HG03103 (cell line): Measurements from ENCODE around the gene MAP2K7.

ENCODE experiments used
- ATAC-seq: cut with Tn5 transposase; IDR thresholded peaks from one replicate; pipeline ENCODE4 v1.9.1; 2021; ENCODE audit warnings: low read depth; ENCODE audit not compliant: unreplicated experiment

The MAP2K7 gene

GRCh38 chr19:7866399-7867091, 37.1 kb upstream of the MAP2K7 start:
- no peak for ATAC-seq

DNA sequence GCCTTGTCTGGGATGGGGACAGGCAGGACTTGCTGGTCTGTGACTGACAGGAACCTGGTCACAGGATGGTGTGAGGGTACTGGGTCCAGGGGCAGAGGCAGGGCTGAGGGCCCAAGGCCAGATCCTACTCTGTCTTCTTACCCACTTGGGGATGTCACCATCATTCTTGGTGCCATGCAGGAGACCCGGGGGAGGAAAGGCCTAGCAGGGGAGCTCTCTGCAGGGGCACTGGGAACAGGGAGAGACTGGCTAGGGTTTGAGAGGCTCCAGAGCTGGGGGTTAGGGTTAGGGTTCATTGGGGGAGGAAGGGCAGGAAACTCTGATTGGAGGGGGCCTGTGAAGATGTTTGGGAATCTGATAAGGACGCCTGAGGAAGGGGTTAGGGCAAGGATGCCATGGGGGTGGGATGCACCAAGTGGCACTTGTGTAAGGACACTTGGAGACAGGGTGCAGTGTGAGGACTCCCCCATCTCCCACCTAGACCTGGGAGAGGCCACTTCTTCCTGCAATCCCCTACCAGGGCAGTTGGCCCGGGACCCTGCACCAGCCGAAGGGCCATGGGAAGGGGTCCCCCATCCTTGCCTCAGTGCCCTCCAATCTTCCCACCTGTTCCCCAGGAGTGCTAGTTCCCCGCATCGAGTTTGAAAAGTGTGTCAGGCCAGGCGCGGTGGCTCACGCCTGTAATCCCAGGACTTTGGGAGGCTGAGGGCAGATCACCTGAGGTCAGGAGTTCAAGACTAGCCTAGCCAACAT, 36.4 kb upstream of the MAP2K7 start:
- ATAC-seq: no peak

- no peak for ATAC-seq
These were observed 35.4 kb upstream of the MAP2K7 start for GRCh38 chr19:7868326-7868670.

DNA sequence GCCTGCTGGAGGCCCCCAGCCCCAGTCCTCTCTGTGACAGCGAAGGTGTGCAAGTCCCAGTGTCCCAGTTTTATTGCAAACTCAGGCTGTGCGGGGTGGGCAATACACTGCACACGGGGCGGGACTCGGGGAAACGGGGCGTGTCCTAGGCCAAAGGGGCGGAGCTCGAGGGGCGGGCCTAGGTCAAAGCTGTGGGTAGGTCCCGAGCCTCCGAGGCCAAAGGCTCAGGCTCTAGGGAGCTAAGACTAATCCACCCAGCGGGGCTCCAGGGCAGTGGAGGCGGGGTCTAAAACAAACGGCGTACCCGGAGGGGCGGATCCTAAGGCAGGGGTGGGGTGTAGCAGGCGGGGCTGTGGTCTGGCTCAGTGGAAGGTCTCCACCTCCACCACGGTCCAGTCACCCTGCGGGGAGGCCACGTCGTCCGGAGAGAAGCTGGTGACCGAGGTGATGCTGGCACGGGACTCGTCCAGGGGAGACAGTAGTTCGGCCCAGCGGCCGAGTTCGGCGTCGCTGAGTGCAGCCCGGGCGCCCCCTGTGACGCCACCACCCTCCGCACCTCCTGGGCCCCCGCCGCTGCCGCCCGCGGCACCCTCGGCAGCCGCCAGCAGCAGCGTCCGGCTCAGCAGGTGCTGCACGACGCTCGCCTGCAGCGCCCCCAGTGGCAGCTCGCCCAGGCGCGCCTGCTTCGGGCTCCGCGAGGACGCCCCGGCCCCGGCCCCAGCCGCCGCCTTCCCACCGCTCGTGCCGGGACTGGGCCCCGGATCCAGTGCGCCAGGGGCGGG, 34.8 kb upstream of the MAP2K7 start:
- ATAC-seq: peak; percentile 46

DNA sequence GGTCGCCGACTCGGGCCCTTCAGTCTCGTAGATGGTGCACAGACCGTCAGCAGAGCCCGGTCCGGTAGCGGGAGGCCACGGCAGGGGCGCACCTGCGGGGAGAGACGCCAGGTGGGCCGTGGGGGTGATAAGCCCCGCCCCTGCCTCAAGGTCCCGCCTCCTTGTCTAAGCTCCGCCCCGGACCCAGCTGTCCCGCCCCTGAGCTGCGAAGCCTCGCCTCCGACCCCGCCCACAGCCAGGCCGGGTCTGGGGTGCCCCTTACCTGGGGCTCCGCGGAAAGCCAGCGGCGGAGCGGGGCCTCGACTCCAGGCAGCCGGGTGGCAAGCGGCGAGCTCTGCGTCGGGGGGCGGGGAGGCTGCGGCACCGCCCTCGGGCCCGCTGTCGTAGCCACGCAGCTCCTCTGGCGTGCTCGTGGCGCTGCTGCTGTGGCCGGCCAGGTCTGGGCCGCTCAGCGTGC, 34.2 kb upstream of the MAP2K7 start:
- ATAC-seq: peak; percentile 29

GRCh38 chr19:7869910-7870511, 33.7 kb upstream of the MAP2K7 start:
- no peak for ATAC-seq

DNA sequence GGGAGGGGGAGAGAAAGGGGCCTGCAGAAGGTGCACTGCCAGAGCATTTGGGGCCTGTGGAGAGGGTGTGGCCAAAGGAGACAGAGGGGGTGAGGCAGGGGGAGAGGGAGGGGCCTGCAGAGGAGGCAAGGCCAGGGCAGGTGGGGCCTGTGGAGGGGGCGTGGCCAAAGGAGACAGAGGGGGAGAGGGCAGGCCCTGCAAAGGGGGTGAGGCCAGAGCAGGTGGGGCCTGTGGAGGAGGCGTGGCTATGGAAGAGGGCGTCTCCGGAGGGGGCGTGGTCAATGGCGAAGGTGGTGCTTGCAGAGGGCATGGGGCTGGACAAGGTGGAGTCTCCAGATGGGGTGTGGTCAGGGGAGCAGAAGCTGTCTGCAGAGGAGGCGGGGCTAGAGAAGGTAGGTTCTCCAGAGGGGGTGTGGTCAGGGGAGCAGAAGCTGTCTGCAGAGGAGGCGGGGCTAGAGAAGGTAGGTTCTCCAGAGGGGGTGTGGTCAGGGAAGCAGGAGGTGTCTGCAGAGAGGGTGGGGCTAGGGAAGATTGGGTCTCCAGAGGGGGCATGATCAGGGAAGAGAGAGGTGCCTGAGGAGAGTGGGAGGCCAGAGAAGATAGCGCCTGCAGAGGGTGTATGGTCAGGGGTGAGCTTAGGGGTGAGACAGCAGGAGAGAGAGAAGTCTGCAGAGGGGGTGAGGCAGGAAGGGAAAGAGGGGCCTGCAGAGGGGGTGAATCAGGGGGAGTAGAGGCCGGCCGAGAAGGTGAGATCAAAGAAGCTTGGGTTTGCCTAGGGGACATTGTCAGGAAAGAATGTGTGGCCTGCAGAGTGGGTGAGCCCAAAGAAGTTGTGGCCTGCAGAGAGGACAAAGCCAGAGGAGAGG, 32.9 kb upstream of the MAP2K7 start:
- no peak for ATAC-seq

- ATAC-seq: no peak
These were observed 32.0 kb upstream of the MAP2K7 start for GRCh38 chr19:7871437-7872305.

GRCh38 chr19:7872306-7873204, 31.1 kb upstream of the MAP2K7 start:
- no peak for ATAC-seq

- ATAC-seq: no peak
These were observed 30.2 kb upstream of the MAP2K7 start for GRCh38 chr19:7873304-7874075.

- ATAC-seq: no peak
These were observed 29.4 kb upstream of the MAP2K7 start, which contains the start of gene PRR36 for GRCh38 chr19:7874076-7874896. Gene PRR36, minus strand, starts transcription at chr19:7874390. Its CDS starts 701 bp downstream, at chr19:7873689.

DNA sequence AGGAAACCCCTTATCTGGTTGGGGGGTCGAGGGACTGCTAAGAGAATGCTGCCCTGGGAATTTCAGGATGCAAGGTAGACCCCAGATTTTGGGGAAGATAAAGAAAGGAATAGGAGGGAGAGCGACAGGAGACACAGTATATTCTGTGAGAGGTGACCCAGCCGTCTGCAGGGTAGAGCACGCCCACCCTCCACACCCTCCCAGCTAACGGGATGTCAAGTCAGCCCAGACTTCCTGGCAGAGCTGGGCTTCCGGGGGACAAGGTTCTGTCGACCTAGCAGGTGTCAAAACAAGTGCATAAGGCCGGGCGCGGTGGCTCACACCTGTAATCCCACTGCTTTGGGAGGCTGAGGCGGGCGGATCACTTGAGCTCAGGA, 28.8 kb upstream of the MAP2K7 start:
- no peak for ATAC-seq

DNA sequence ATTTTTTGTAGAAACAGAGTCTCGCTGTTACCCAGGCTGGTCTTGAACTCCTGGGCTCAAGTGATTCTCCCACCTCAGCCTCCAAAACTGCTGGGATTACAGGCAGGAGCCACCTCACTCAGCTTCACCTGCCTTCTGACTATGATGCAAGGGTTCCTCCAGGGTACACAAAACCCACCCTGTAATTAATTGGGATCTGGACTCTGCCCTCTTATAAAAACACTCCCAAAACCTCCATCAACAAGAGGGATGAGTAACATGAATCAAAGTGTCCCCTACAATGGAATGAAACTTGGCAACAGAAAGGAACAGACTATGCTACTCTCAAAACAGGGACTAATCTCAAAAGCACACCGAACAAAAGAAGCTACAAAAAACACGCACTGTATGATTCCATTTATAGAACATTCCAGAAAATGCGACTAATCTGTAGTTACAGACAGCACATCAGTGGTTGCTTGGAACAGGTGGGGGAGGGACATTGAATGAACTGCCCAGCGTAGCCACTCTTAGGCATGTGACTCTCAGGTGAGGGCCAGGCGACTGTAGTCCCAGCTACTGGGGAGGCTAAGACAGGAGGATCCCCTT, 26.3 kb upstream of the MAP2K7 start:
- ATAC-seq: no peak

DNA sequence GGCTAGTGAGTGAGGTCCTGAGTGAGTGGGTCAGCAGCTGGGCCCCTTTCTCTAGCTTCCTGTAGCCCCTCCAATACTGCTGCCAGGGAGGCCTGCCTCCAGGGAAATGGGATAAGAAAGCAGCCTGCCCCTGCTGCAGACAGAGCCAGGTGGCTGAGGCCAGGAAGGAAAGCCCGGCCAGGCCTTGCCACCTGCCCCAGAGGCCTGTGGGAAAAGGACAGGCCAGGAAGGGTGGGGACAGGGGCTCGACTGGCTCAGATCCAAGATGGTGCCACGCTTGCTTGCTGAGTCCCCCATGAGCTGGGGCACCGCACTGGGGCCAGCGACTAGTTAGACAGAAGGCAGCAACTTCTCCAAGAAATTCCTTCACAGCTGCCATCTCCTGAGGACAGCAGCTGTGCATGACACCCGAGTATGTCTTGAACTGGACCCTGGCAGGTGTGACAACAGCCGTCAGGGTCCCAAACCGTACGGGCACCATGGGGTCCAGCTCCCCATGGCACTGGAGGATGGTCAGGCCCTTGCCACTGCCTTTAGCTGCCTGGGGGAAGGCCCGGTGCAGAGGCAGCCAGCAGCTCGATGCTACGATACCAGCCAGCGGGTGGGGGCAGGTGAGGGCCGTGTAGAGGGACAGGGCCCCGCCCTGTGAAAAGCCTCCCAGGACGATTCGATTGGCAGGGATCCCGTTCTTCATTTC, 24.4 kb upstream of the MAP2K7 start:
- no peak for ATAC-seq

DNA sequence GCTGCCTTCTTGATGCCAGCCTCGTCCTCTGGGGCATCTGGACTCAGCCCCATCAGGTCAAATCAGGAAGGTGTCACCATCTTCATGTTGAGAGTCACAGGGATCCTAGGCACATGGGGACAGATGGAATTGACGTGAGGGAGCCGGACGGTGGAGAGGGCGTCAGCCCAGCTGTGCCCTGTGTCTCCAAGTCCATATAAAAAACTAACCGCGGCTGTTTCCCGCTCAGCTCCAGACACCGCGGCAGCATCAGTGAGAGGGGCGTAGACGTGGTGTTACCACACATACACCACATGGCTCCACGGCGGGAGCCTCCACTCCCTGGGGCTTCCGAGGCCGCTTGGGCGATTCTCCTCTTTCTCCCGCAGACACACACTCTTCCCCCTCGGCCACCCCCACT, 23.8 kb upstream of the MAP2K7 start:
- ATAC-seq: no peak

DNA sequence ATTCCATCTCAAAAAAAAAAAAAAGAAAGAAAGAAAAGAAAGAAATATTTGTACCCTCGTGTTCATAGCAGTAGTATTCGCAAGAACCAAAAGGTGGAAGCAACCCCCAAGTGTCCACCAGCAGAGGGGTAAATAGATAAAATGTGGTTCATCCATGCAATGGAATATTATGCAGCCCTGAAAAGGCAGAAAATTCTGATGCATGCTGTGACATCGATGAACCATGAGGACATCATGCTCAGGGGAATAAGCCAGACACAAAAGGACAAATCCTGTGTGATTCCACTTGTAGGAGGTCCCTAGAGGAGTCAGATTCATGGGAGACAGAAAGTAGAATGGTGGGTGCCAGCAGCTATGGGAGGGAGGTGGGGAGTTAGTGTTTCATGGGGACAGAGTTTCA, 21.8 kb upstream of the MAP2K7 start:
- no peak for ATAC-seq
